ENCODE results near the gene RPL27A.

- TF ChIP-seq CTCF (IDR thresholded peaks at IDR 0.05) (no peak), EP300 (IDR thresholded peaks at IDR 0.05) (no peak)
These were observed 25.1 kb downstream of the RPL27A start for GRCh38 chr11:8707541-8708191.
